Spleen (tissue), 7 donors: ENCODE data around the gene ENTPD1.

Source experiments
- POLR2AphosphoS5 ChIP-seq, 3 donors: sonication (generic); formaldehyde crosslinking; IDR thresholded peaks; one replicate each; pipeline ENCODE4 v1.5.1; 2017; ENCODE audit warnings: antibody characterized with exemption in 3 of 3
- TF ChIP-seq, protein P1 (sequence below), 11 experiments: fragments of 200-600 bp in 7 of 11; fragments of 450-650 bp in 4 of 11; sonication (generic) in 4 of 11; IDR thresholded peaks in 8 of 11; conservative IDR thresholded peaks in 3 of 11; 1 replicate in 7 of 11; 2 replicates in 4 of 11; pipeline versions ENCODE4 v1.4.0 to v1.8.0; 2016 to 2021; ENCODE audit warnings: antibody characterized with exemption in 11 of 11, inconsistent platforms in 4 of 11, mild to moderate bottlenecking in 1 of 11
- donor health status: DM: no; HTN: no; CAD: no; lungs with moderate emphysema.
- donor health status: DM: no; HTN: no; CAD: no.
- donor health status: DM: no; HTN: no; CAD: no.

DNA sequence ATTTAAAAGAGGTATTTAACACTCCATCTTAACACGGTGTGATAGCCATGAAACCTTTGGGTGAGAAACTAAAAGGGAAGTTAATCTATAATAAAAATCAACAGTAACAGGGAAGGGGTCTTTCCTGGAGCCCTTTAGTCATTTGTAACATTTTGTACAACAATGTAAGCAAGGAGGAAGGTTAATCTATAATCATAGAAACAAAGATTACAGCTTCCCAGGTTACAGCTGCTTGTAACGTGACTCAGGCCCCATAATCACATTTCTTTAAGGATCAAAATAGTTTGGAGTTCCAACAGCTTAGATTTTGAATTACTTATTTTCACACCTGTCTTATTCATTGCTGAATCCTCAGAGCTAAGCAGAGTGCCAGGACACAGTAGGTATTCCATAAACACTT is 133.9 kb downstream of the ENTPD1 start:
- TF ChIP-seq, protein P1, sequence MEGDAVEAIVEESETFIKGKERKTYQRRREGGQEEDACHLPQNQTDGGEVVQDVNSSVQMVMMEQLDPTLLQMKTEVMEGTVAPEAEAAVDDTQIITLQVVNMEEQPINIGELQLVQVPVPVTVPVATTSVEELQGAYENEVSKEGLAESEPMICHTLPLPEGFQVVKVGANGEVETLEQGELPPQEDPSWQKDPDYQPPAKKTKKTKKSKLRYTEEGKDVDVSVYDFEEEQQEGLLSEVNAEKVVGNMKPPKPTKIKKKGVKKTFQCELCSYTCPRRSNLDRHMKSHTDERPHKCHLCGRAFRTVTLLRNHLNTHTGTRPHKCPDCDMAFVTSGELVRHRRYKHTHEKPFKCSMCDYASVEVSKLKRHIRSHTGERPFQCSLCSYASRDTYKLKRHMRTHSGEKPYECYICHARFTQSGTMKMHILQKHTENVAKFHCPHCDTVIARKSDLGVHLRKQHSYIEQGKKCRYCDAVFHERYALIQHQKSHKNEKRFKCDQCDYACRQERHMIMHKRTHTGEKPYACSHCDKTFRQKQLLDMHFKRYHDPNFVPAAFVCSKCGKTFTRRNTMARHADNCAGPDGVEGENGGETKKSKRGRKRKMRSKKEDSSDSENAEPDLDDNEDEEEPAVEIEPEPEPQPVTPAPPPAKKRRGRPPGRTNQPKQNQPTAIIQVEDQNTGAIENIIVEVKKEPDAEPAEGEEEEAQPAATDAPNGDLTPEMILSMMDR (IDR thresholded peaks at IDR 0.05 in 8 of 11, conservative IDR thresholded peaks at IDR 0.05 in 3 of 11) = no peak
- no peak for TF ChIP-seq POLR2AphosphoS5 (IDR thresholded peaks at IDR 0.05)
